ENCODE results near the gene ODAD3. TPM values are rescaled to one million over a fixed set of nuclear protein-coding genes. Genes with fewer than 3 reads are reported as not detected.

Gene ODAD3
- total RNA-seq, 4 donors from 2014 or later = not detected

GRCh38 chr19:11451871-11452619 is 17.1 kb upstream of the ODAD3 start:
- intact Hi-C loops (cut with DNase I; ENCODE audit: low total_unique reads) (no loop called here), in situ Hi-C loops (cut with MboI; ENCODE audit: low sequenced_read_pairs in 4 of 4) (no loop called here)
- Histone ChIP-seq H3K36me3 (peaks cover 0 to 28% of the 10 kb centered on the region in 2 donors), H3K27me3 (peaks cover 14 to 21% (median 19%) of the 10 kb centered on the region in 3 donors), H3K27ac (no peak overlapping the region), H3K4me3 (no peak overlapping the region), H3K9me3 (no peaks in the 10 kb centered on the region), H3K4me1 (no peaks in the 10 kb centered on the region)
- DNase-seq (no peak), ATAC-seq (no peak)
- no peak for TF ChIP-seq POLR2A (IDR thresholded peaks at IDR 0.05)
- TF ChIP-seq, protein P1, sequence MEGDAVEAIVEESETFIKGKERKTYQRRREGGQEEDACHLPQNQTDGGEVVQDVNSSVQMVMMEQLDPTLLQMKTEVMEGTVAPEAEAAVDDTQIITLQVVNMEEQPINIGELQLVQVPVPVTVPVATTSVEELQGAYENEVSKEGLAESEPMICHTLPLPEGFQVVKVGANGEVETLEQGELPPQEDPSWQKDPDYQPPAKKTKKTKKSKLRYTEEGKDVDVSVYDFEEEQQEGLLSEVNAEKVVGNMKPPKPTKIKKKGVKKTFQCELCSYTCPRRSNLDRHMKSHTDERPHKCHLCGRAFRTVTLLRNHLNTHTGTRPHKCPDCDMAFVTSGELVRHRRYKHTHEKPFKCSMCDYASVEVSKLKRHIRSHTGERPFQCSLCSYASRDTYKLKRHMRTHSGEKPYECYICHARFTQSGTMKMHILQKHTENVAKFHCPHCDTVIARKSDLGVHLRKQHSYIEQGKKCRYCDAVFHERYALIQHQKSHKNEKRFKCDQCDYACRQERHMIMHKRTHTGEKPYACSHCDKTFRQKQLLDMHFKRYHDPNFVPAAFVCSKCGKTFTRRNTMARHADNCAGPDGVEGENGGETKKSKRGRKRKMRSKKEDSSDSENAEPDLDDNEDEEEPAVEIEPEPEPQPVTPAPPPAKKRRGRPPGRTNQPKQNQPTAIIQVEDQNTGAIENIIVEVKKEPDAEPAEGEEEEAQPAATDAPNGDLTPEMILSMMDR (IDR thresholded peaks at IDR 0.05 in 4 of 5, conservative IDR thresholded peaks at IDR 0.05 in 1 of 5) = no peak

GRCh38 chr19:11451327-11451870 is 16.5 kb upstream of the ODAD3 start:
- H3K4me1 ChIP-seq = no peaks in the 10 kb centered on the region
- TF ChIP-seq, protein P1 (IDR thresholded peaks at IDR 0.05 in 4 of 5, conservative IDR thresholded peaks at IDR 0.05 in 1 of 5) = no peak
- TF ChIP-seq POLR2A (IDR thresholded peaks at IDR 0.05) = no peak
- H3K27me3 ChIP-seq = peaks cover 14 to 21% (median 19%) of the 10 kb centered on the region in 3 donors
- no peaks in the 10 kb centered on the region for H3K9me3 ChIP-seq
- no peak overlapping the region for H3K27ac ChIP-seq
- DNase-seq (no peak), ATAC-seq (no peak)
- intact Hi-C loops (cut with DNase I; ENCODE audit: low total_unique reads) (no loop called here), in situ Hi-C loops (cut with MboI; ENCODE audit: low sequenced_read_pairs in 4 of 4) (no loop called here)
- no peak overlapping the region for H3K4me3 ChIP-seq
- peaks cover 0 to 32% of the 10 kb centered on the region in 2 donors for H3K36me3 ChIP-seq

- no peak overlapping the region for H3K4me3 ChIP-seq
- H3K27me3 ChIP-seq = peaks cover 14 to 21% (median 19%) of the 10 kb centered on the region in 3 donors
- ATAC-seq = no peak
- TF ChIP-seq POLR2A (IDR thresholded peaks at IDR 0.05) = no peak
- TF ChIP-seq, protein P1 (IDR thresholded peaks at IDR 0.05 in 4 of 5, conservative IDR thresholded peaks at IDR 0.05 in 1 of 5) = no peak
- no peaks in the 10 kb centered on the region for H3K9me3 ChIP-seq
- H3K4me1 ChIP-seq = no peaks in the 10 kb centered on the region
- DNase-seq = no peak
- intact Hi-C loops (cut with DNase I; ENCODE audit: low total_unique reads) (no loop called here), in situ Hi-C loops (cut with MboI; ENCODE audit: low sequenced_read_pairs in 4 of 4) (no loop called here)
- H3K36me3 ChIP-seq = peaks cover 0 to 33% of the 10 kb centered on the region in 2 donors
- no peak overlapping the region for H3K27ac ChIP-seq
Measured at GRCh38 chr19:11450570-11451326, 15.8 kb upstream of the ODAD3 start.

GRCh38 chr19:11448923-11449554 is 14.1 kb upstream of the ODAD3 start:
- in situ Hi-C loops (cut with MboI; ENCODE audit: low sequenced_read_pairs in 4 of 4) = no loop called here
- H3K27me3 ChIP-seq = peaks cover 14 to 17% (median 16%) of the 10 kb centered on the region in 3 donors
- DNase-seq (no peak), ATAC-seq (no peak)
- intact Hi-C loops (cut with DNase I; ENCODE audit: low total_unique reads) = loop anchor here (5.0 kb wide), 1 partner anchor 152 kb away; the partner anchor contains the start of gene TSPAN16
- TF ChIP-seq POLR2A (IDR thresholded peaks at IDR 0.05) = no peak
- TF ChIP-seq, protein P1 (IDR thresholded peaks at IDR 0.05 in 4 of 5, conservative IDR thresholded peaks at IDR 0.05 in 1 of 5) = no peak
- no peaks in the 10 kb centered on the region for H3K9me3 ChIP-seq
- no peak overlapping the region for H3K4me3 ChIP-seq
- H3K36me3 ChIP-seq = peaks cover 0 to 48% of the 10 kb centered on the region in 2 donors
- H3K27ac ChIP-seq = no peak overlapping the region
- H3K4me1 ChIP-seq = no peaks in the 10 kb centered on the region

All from gastrocnemius medialis (tissue), 4 donors.